Testis (tissue), 3 donors: Measurements from ENCODE around the gene TRMU. TPM values are rescaled to one million over a fixed set of nuclear protein-coding genes. Genes with fewer than 3 reads are reported as not detected.

Source experiments
- DNase-seq: peaks from one replicate; pipeline ENCODE4 v3.0.0-alpha.2; 2019
- H3K27ac ChIP-seq, 2 donors: fragments of 200-600 bp; sonication (generic); one replicate each; pipeline ENCODE4 v1.5.1; 2019
- H3K27me3 ChIP-seq: fragments of 200-600 bp; sonication (generic); one replicate; pipeline ENCODE4 v1.5.1; 2019
- H3K36me3 ChIP-seq: fragments of 200-600 bp; sonication (generic); one replicate; pipeline ENCODE4 v1.5.1; 2017; ENCODE audit warnings: low read depth; ENCODE audit errors: missing control alignments
- H3K4me1 ChIP-seq: fragments of 200-600 bp; sonication (generic); one replicate; pipeline ENCODE4 v1.5.1; 2019
- H3K4me3 ChIP-seq, 2 donors: fragments of 200-600 bp; sonication (generic); one replicate each; pipeline ENCODE4 v1.5.1; 2017 to 2019
- H3K9me3 ChIP-seq: fragments of 200-600 bp; sonication (generic); one replicate; pipeline ENCODE4 v1.5.1; 2017
- CTCF ChIP-seq, 3 experiments: fragments of 450-650 bp in 2 of 3; fragments of 200-600 bp in 1 of 3; sonication (generic) in 1 of 3; IDR thresholded peaks; one replicate each; pipeline ENCODE4 v1.5.1; 2016 to 2019; ENCODE audit warnings: antibody characterized with exemption in 3 of 3, mild to moderate bottlenecking in 2 of 3, moderate library complexity in 1 of 3
- POLR2A ChIP-seq: fragments of 450-650 bp; IDR thresholded peaks from one replicate; pipeline ENCODE4 v1.6.1; 2017; ENCODE audit warnings: antibody characterized with exemption, mild to moderate bottlenecking, moderate library complexity
- WGBS, 2 donors: methylation state at CpG; one replicate each; pipeline ENCODE4 v1.1.5; 2018; 5-methylcytosine and 5-hydroxymethylcytosine counted together
- intact Hi-C: fragments of 100-400 bp; cut with DNase I; formaldehyde crosslinking; loops from one replicate; pipeline ENCODE4 v1.15.1; 2023; ENCODE audit warnings: low total_unique reads
- polyA plus RNA-seq: library from polyadenylated mRNA; stranded (reverse); fragments of 350-450 nt; fragmentation: Illumina TruSeq; extraction: RNeasy Lipid Tissue Mini Kit (QIAGEN cat#74804); gene quantifications from one replicate; pipeline ENCODE4 v1.2.3, GENCODE V29; 2014; ENCODE audit warnings: low read depth, low replicate concordance; ENCODE audit not compliant: insufficient read depth
- total RNA-seq, 2 donors: library from RNA; depleted of rRNA; stranded (reverse); fragments of >200 nt; gene quantifications; one replicate each; pipeline ENCODE4 v1.2.3, GENCODE V29; 2016

The TRMU gene
- total and polyA plus RNA-seq, 3 donors from 2014 or later, result 24.8 to 63.5 (median 57.3) TPM

- 76 to 92% methylated on average over 10 to 19 of the region's 19 CpGs for WGBS, 2 donors
Observed at GRCh38 chr22:46366327-46366731, 30.8 kb downstream of the TRMU start.

DNA sequence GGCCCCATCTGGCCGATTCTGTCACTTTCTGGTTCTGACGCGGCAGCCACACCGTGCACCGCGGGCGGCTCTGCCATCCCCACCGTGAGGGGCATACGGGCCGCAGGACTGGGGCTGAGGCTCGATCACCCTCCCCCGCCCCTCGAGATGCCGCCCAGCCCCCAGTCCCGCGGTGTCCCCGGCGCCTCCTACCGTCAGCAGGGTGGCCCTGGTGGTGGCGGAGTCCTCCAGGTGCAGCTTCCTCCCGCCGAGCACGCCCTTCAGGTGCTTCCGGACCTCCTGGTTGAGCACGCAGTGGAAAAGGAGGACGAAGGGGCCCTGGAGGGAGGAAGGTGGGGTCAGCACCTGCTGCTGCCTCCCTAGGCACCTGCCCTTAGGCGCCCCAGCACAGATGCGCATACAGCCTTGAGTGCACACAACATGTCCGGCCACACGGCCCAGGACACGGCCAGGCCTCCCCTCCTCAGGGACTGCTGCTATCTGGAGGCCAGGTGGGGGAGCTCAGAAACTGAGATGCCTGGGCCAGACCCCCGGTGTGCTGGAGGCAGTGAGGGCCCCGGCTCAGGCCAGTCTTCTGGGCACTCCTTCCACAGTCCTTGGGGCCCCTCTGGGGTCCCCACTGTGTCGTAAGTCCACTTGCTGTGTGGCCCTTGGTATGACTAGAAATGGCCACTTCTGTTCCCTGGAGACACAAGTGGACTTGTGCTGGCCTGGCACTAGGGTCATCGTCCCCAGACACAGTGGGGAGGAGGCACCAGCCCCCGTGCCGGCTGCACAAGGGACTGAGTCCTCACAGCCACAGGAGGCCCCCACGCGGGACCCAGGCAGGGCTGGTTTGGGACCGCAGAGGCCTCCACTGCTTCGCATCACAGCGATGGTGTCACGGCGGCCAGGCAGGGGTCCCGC lies 31.5 kb downstream of the TRMU start:
- no peak overlapping the region for H3K27ac ChIP-seq
- no peaks in the 10 kb centered on the region for H3K9me3 ChIP-seq
- H3K4me3 ChIP-seq, result no peak overlapping the region
- no peaks in the 10 kb centered on the region for H3K4me1 ChIP-seq
- TF ChIP-seq POLR2A (no peak), CTCF (IDR thresholded peaks at IDR 0.05) (no peak)
- no peaks in the 10 kb centered on the region for H3K36me3 ChIP-seq
- no peak for DNase-seq
- intact Hi-C loops, result no loop called here
- no peaks in the 10 kb centered on the region for H3K27me3 ChIP-seq
- 80 to 84% methylated on average over 9 to 41 of the region's 45 CpGs for WGBS, 2 donors

More at GRCh38 chr22:46366327-46366731, 30.8 kb downstream of the TRMU start:
- Histone ChIP-seq H3K27ac (no peak overlapping the region), H3K4me3 (no peak overlapping the region), H3K27me3 (no peaks in the 10 kb centered on the region), H3K9me3 (no peaks in the 10 kb centered on the region), H3K4me1 (no peaks in the 10 kb centered on the region), H3K36me3 (no peaks in the 10 kb centered on the region)
- intact Hi-C loops, result no loop called here
- no peak for DNase-seq
- TF ChIP-seq CTCF (IDR thresholded peaks at IDR 0.05), result no peak
- TF ChIP-seq POLR2A, result no peak

- H3K4me3 ChIP-seq, result no peak overlapping the region
- intact Hi-C loops, result no loop called here
- H3K9me3 ChIP-seq, result no peaks in the 10 kb centered on the region
- no peaks in the 10 kb centered on the region for H3K27me3 ChIP-seq
- no peaks in the 10 kb centered on the region for H3K4me1 ChIP-seq
- H3K36me3 ChIP-seq, result no peaks in the 10 kb centered on the region
- TF ChIP-seq CTCF (IDR thresholded peaks at IDR 0.05) (peak; percentile 67 to 85 (median 71)), POLR2A (no peak)
- peak; percentile 65 for DNase-seq
- 46 to 53% methylated on average over 7 to 19 of the region's 19 CpGs for WGBS, 2 donors
- no peak overlapping the region for H3K27ac ChIP-seq
Observed at GRCh38 chr22:46367707-46368191, 32.2 kb downstream of the TRMU start.

DNA sequence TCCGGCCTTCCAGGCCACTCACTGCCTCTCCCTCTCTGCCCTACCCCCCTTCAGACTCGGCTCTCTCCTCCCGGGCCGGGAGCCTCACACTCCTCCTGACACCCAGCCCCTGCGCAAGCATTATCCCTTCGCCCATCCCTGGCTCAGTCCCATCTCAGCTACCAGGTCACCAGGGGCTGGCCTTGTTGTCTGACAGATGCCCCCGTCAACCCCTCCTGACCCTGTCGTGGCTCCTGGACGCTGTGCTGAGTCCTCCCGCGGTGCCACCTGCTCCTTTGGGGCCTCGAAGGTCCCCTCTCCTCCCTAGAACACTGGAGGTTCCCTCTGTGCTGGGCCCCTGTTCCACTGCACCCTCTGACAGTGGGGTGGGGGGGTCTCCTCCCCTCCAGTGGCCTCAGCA lies 32.9 kb downstream of the TRMU start:
- no peak overlapping the region for H3K4me3 ChIP-seq
- H3K27ac ChIP-seq, result no peak overlapping the region
- no peaks in the 10 kb centered on the region for H3K9me3 ChIP-seq
- WGBS, 2 donors, result 85 to 90% methylated on average over 9 to 12 of the region's 12 CpGs
- no peaks in the 10 kb centered on the region for H3K36me3 ChIP-seq
- intact Hi-C loops, result no loop called here
- no peaks in the 10 kb centered on the region for H3K4me1 ChIP-seq
- H3K27me3 ChIP-seq, result no peaks in the 10 kb centered on the region
- TF ChIP-seq POLR2A (no peak), CTCF (IDR thresholded peaks at IDR 0.05) (no peak)
- DNase-seq, result no peak
